Skeletal muscle cell (primary cell): Measurements from ENCODE around the gene SCAF8.
A peak's percentile ranks its signal among the peaks of the same experiment; 100 is the strongest.
"Not testable (repeated sequence)": the region's sequence is repeated elsewhere in the genome, so short reads cannot be mapped to it uniquely, and the experiment has no call there.

Experiments
- DNase-seq: peaks from one replicate; pipeline ENCODE4 v3.0.0-alpha.2; 2010; ENCODE audit warnings: low read depth
- H3K4me3 ChIP-seq: 2 replicates; pipeline ENCODE4 v1.5.1; 2011; ENCODE audit warnings: low read depth, mild to moderate bottlenecking, control low read depth, low read length, moderate library complexity

Gene SCAF8

GRCh38 chr6:154733183-154733625, at the start of gene SCAF8:
TSS of gene SCAF8 (plus strand) at chr6:154733416. CDS start at chr6:154733901, 485 bp downstream.
- DNase-seq: peak; percentile 21
- H3K4me3 ChIP-seq: peak within 1 kb of the TSS; percentile 83

- H3K4me3 ChIP-seq: no peak overlapping the region
- DNase-seq: peak; percentile 13
These were observed 49.3 kb upstream of the SCAF8 start for GRCh38 chr6:154683756-154684523.

GRCh38 chr6:154686162-154686561, 47.1 kb upstream of the SCAF8 start:
- DNase-seq: no peak
- H3K4me3 ChIP-seq: no peak overlapping the region

DNA sequence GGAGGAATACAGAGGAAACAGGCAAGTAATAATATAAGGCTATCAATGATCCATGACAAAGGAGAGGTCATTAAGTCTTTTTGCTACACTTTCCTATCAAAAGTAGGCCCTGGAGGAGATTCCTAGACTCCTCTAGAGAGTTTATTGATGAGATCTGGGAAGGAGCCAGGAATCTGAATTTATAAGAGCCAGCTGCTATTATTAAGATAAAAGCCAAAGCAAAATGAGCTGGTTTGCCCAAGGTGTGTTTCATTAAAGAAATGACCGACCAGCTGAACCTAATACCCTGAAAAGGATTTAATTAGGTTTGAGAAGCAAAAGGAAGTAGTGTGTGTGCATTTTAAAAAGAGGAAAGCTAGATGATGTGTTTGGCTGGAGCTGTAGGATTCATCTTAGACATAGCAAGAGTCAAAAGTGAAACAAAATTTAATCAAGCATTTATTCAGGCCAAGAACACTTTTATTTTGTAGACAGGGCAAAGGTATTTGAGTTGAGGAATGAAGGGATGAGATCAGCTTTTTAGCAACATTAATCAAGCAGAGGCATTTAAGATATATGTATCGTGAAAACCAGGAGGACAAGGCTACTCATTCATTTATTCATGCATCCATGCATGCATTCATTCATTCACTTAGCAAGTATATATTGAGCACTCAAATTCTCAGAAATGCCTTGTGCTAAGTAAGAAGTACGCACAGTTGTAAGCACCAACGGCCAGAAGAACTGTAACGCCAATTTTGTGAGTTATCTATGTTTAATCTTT, 43.5 kb upstream of the SCAF8 start:
- DNase-seq: no peak
- no peak overlapping the region for H3K4me3 ChIP-seq

DNA sequence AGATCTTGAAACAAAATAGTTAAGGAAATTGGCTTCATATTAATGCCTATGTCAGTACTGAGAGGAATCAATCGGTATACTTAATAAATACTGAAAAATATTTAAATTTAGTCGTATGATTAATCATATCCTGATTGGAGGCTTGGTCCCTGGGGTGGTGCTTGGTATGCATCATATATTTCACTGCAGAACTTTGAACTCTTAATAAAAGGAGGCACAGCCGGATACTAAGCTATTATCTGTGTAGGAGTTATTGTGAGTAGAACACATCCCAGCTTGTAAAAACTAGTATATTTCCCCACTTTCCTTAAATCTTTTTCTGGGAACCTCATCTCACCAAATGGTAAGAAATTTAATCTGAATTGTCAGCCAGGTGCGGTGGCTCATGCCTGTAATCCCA, 42.4 kb upstream of the SCAF8 start:
- H3K4me3 ChIP-seq: no peak overlapping the region
- no peak for DNase-seq

GRCh38 chr6:154696661-154697060, 36.6 kb upstream of the SCAF8 start:
- H3K4me3 ChIP-seq: no peak overlapping the region
- no peak for DNase-seq

DNA sequence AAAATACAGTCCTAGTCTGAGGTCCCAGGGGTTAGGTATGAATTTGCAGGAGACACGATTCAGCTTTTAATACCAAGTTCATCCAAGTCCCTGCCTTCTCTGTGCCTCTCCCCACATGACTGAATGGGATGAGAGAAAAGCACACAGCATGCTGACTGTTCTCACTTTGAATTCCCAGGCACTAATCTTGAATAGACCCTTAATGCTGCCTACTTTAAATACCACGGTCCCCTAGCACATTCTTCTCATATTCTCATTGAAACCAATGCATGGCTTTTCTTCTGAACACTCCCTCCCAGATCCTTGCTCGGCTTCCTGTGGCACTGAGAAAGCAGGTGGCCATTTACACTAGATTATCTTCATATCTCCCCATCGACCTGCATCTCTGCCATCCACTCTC, 30.1 kb upstream of the SCAF8 start:
- no peak for DNase-seq
- no peak overlapping the region for H3K4me3 ChIP-seq

- DNase-seq: no peak
- no peak overlapping the region for H3K4me3 ChIP-seq
These were observed 27.6 kb upstream of the SCAF8 start for GRCh38 chr6:154705471-154706113.

GRCh38 chr6:154706389-154706788, 26.8 kb upstream of the SCAF8 start:
- DNase-seq: no peak
- no peak overlapping the region for H3K4me3 ChIP-seq

GRCh38 chr6:154709621-154710020, 23.6 kb upstream of the SCAF8 start:
- no peak overlapping the region for H3K4me3 ChIP-seq
- DNase-seq: no peak

- no peak for DNase-seq
These were observed 22.5 kb upstream of the SCAF8 start for GRCh38 chr6:154710689-154711088.

DNA sequence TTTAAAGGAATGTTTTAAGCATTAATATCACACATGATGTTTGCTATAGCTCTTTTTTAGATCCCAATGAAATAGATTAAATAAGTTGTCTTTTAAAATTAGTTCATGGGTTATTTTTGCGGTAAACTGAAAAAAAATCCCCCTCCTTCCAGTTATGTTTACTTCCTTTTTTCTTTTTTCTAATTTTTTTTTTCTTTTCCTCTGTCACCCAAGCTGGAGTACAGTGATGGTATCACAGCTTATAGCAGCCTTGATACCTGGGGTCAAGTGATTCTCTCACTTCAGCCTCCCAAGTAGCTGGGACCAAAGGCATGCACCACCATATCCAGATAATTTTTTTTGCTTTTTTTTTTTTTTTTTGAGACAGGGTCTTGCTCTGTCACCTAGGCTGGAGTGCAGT, 17.8 kb upstream of the SCAF8 start:
- DNase-seq: no peak
- H3K4me3 ChIP-seq: no peak overlapping the region

More at GRCh38 chr6:154710689-154711088, 22.5 kb upstream of the SCAF8 start:
- H3K4me3 ChIP-seq: no peak overlapping the region

GRCh38 chr6:154716350-154716749, 16.9 kb upstream of the SCAF8 start:
- DNase-seq, H3K4me3 ChIP-seq: not testable (repeated sequence)

DNA sequence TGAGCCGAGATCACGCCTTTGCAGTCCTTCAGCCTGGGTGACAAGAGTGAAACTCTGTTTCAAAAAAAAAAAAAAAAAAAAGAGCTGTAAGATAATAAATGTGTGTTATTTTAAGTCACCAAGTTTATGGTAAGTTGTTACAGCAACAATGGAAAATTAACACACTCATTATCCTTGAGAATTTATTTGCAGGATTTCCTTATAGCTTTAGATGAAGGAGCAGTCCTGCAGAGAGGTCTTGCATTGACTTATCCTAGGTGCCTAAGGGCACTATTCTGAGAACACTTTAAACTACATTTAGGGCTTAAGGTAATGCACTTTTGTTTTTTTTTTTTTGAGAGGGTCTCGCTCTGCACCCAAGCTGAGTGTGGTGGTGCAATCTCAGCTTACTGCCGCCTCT, 13.8 kb upstream of the SCAF8 start:
- DNase-seq: no peak
- no peak overlapping the region for H3K4me3 ChIP-seq

- DNase-seq: no peak
- no peak overlapping the region for H3K4me3 ChIP-seq
These were observed 13.4 kb upstream of the SCAF8 start for GRCh38 chr6:154719854-154720253.

DNA sequence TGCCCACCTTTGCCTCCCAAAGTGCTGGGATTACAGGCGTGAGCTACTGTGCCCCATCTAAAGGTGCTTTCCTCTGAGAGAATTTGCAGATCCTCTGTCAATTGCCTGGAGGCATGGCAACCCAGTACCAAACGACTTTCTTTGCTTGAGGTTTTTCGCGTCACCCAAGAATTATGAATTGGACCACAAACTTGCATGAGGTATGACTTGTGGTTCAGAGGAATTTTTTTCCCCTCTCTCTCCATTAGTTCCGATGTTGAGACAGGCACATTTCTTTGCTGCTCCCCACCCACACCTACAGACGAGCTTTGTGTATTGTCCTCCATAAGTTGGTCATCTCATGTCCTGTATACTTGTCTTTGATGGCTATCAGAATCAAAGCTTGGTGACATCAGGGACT, 11.8 kb upstream of the SCAF8 start:
- peak; percentile 12 for DNase-seq
- no peak overlapping the region for H3K4me3 ChIP-seq

DNA sequence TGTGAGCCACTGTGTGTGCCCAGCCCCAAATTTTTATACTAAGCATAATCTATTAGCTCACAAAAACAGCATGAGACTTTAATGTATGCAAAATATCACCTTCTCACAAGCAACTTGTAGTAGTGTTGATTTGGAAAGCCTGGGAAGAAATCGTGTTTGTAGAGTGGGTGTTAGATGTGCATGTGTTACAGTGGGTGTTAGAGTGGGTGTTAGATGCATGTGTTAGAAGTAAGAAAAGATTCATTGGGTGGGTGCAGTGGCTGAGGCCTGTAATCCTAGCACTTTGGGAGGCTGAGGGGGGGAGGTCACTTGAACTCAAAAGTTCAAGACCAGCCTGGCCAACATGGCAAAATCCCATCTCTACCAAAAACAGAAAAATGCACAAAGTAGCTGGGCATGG, 6.3 kb upstream of the SCAF8 start:
- DNase-seq: no peak
- no peak overlapping the region for H3K4me3 ChIP-seq

DNA sequence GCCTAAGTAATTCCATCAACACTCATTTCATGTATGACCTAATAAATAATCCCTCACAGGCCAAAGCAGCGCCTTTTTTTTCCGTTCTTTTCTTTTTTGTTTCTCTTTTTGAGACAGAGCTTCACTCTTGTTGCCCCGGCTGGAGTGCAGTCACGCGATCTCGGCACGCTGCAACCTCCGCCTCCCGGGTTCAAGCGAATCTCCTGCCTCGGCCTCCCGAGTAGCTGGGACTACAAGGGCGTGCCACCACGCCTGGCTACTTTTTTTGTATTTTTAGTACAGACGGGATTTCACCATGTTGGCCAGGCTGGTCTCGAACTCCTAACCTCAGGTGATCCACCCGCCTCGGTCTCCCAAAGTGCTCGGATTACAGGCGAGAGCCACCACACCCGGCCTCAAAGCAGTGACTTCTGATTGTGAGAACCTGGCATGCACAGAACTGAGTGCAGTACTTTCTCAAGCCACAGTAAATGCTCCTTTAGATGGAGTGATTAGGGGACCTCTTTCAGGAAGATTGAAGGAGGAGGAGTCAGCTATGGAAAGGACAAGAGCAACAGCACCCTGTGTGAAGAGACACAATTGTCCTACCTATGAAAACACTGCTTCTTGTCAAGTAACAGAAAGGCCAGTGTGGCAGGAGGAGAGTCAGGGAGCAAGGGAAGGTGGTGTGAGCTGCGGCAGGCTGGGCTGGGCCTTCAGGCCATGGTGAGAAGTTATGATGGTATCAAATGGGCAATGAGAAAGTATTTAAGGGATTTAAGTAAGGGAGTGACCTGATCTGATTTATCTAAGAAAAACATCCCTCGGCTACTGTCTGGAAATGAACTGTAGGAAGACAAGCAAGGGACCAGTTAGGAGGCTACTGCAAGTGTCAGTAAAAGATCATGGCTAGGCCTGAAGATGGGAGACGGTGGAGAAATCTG, 1.7 kb upstream of the SCAF8 start:
- DNase-seq: no peak
- H3K4me3 ChIP-seq: no peak overlapping the region

DNA sequence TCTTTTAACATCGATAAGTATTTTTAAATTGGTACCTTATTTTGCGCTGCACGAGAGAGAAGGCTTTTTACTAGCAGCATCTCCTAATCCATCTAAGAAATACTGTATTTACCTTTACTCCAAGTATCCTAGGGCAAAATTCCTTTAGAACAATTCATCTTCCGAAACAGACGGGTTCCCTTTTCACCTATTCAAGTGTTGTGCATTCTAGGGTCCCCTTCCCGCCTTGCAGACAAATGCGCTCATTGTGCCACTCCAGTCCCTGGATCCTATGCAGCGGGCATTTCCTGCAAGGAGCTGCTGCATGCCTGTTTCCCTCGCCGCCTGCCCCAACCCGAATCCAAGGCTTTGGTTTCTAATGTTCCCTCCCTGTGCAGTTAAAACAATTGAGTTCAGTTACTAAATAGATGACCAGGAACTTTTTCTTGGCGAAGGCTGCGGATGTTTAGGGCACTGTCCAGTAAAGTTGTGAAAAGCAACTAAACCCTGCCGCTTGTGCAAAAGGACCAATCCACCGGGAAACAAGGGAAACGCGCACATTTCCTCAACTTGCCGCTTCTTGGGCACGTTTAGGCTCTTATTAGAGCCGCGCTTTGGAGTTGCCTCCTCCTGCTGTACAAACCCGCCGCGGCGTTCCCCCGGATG, 556 bp upstream of the SCAF8 start:
- H3K4me3 ChIP-seq: peak overlapping the region; percentile 83
- DNase-seq: peak; percentile 36
